ENCODE measurements around the gene AP4S1.

GRCh38 chr14:31096255-31096654 is 70.8 kb downstream of the AP4S1 start:
- TF ChIP-seq POLR2A (IDR thresholded peaks at IDR 0.05; ENCODE audit: low read depth, low read length) (no peak), POU2F2 (IDR thresholded peaks at IDR 0.05; ENCODE audit: low read depth, low read length) (no peak), POLR2AphosphoS5 (IDR thresholded peaks at IDR 0.05; ENCODE audit: low read depth, low read length) (no peak), TAF1 (IDR thresholded peaks at IDR 0.05; ENCODE audit: low read depth, low read length) (no peak)
